Anterior cingulate cortex (tissue), 58 donors: ENCODE data around the gene MDH2.
"Not testable (repeated sequence)": the region's sequence is repeated elsewhere in the genome, so short reads cannot be mapped to it uniquely, and the experiment has no call there.

Source experiments
- DNase-seq, 58 donors: peaks; one replicate each; lab custom pipeline; 2025; lab: John Stamatoyannopoulos, UW

MDH2 gene

DNA sequence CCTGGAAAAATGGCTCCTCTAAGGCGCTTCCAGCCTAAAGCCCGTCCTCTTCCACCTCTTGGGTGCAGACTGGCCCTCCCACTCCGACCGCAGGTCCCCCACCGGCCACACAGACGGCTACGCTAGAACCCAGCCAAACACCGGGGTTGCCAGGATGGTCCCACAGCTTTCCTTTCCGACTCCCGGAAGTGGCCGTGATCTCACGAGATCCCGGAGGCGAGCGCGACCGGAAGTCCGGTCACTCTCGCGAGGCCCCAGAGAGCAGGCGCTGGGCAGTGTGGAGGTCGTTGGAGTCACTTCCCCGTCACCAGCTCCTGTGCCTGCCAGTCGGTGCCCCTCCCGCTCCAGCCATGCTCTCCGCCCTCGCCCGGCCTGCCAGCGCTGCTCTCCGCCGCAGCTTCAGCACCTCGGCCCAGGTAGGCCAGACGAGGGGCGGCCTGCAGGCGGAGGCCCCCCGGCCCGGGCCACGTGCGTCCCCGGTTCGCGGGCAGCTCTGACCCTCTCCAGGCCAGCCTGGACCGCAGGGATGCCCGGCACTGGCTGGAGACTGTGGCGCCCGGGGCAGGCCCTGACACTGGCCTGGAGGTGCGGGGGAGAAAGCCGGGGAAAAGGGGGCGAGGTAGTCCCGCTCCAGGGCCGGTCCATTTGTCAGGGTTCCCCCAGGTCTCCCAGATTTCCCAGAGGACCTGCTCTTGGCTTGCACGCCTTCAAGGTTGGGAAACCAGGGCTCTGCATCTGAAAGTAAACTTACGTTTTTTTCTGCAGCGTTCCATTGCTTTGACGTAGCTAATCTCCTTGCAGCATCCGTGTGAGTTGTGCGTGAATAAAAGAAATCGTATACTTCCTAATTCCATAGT lies at the start of gene MDH2, which contains the start of gene STYXL1:
Gene MDH2, plus strand, starts transcription at position 296 of the 857 bp plus-strand sequence. Its CDS starts 55 bp downstream, at position 351.
Gene STYXL1, minus strand, starts transcription at position 190 of the 857 bp plus-strand sequence. CDS start 17,477 bp downstream, outside the sequence.
- peak; percentile 45 to 95 (median 88) for DNase-seq

- no peak for DNase-seq
Measured at GRCh38 chr7:76000566-76000965, 47.3 kb upstream of the MDH2 start.

DNA sequence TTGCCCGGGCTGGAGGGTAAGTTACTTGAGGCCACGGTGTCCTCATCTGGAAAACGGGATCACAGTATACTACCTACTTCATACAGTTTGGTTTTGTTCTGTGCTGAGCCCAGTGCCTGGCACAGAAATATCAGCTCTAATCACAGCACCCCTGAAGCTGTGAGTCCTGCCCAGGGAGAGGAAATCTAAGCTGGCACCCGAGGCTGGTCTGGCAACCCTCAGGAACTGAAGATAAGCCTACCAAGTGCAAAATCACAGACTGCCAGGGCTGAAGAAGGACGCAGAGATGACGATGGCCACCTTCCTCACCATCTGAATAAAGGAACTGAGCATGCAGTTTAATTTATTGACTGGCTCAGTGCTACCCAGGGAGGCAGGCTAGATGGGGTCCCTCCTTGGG lies 45.8 kb upstream of the MDH2 start:
- no peak for DNase-seq

GRCh38 chr7:76002822-76003221 lies 45.1 kb upstream of the MDH2 start:
- DNase-seq = no peak

GRCh38 chr7:76003351-76003750 lies 44.6 kb upstream of the MDH2 start:
- no peak for DNase-seq

GRCh38 chr7:76005004-76005403 lies 42.9 kb upstream of the MDH2 start:
- DNase-seq = not testable (repeated sequence)

GRCh38 chr7:76008156-76008687 lies 39.7 kb upstream of the MDH2 start:
- DNase-seq = no peak

DNA sequence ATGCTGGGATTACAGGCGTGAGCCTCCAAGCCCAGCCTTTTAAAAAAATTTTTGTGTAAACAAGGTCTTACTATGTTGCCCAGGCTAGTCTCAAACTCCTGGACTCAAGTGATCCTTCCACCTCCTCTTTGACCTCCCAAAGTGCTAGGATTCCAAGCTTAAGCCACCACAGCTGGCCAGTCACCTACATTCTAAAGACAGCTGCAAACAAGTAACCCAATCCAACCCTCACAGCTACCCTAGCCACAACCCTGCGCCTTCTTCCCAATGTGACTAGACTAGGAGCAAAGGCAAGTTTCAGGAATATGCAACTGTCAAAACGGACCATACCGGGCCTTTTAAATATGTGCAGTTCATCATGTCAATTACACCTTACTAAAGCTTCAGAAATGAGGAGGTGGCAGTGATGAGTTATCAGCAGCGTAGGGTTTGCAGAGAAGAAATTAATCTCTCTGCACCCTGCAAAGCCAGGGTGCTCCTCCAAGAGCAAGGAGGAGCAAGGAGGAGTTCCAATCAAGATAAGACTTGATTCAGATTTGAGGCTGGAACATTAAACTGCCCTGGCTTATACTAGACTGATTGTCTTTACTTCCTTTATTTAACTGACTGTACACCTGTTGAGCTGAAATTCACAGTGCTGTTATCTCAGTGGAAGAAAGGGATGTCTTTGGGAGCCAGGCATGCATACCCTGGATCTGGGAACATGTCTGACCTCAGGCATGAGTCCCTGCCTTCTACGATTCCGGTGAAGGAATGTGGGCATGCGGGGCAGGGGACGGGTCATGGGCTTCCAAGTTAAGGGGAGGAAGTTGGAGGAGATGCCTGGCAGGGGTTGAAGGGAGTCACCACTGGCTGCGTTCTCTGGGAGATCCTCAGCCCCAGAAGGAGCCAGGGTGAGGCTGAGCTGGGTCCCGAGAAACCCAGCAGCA lies 38.0 kb upstream of the MDH2 start:
- DNase-seq = no peak

DNA sequence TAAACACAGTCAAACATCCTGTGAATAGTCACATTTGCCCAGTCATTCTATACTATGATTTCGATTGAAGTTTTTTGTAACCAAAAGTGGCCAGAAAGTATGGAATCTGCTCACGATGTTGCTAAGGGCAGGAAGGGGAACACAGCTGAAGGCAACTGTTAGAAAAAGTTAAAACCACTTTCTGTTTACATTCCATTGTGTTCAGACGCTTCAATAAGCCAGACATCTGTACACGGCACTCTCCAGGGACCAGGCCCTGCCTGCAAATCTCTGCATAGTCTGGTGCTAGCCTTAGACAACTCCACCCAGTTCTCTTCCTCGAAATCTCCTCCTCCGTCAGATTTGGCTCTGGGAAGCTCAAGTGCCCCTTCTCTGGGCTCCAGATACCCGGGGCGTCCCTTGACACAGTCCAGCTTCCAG lies 36.5 kb upstream of the MDH2 start:
- no peak for DNase-seq

GRCh38 chr7:76016191-76016947 lies 31.5 kb upstream of the MDH2 start:
- DNase-seq = no peak

GRCh38 chr7:76018520-76018919 lies 29.4 kb upstream of the MDH2 start:
- DNase-seq = not testable (repeated sequence)

GRCh38 chr7:76020031-76020714 lies 27.7 kb upstream of the MDH2 start:
- DNase-seq = peak in 49 of 58 donors; percentile 2 to 80 (median 28)

DNA sequence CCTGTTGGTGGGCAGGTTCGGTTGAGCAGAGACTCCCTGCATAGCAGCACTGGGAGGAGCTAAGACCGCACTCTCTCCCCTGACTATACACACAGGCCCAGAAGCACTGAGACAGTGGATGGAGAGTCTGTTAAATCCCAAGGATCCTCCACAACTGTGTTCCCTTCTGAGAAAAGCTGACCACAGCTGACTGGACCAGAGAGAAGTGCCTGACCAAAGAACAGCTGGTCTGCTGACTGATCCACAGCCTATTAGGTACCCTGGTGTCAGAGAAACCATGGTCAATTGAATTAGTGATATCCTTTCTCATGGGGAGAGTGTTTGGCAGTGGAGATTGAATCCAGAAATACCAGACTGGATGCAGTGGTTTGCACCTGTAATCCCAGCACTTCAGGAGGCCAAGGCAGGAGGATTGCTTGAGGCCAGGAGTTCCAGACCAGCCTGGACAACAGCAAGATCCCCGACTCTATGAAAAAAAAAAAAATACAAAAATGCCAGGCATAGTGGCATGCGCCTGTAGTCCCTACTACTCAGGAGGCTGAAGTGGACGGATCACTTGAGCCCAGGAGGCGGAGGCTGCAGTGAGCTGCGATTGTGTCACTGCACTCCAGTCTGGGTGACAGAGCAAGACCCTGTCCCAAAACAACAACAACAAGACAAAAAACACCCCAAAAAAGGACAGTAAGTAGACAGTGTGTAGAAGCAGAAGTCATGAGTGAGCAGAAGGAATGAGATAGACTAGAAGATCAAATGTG lies 25.7 kb upstream of the MDH2 start:
- DNase-seq = no peak

DNA sequence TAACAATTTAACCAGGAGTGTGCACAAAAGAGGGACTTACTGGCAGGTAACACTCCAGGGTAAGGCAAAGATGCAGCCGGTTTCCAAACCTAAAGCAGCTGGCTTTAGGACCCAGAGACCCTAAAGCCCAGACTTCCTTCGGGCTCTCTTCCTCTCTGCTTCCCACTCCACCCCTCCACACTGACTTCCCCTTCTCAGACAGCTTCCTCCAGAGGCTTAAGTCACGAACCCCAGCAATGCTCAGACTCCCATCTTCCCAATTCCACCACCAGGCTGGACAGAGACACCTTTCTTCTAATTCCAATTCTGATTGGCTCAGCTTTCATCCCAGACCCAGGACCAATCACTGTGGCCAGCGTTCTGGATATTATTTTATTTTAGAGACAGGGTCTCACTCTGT lies 24.9 kb upstream of the MDH2 start:
- peak in 15 of 58 donors; percentile 1 to 44 (median 8) for DNase-seq

GRCh38 chr7:76029682-76030081 lies 18.2 kb upstream of the MDH2 start:
- DNase-seq = not testable (repeated sequence)

DNA sequence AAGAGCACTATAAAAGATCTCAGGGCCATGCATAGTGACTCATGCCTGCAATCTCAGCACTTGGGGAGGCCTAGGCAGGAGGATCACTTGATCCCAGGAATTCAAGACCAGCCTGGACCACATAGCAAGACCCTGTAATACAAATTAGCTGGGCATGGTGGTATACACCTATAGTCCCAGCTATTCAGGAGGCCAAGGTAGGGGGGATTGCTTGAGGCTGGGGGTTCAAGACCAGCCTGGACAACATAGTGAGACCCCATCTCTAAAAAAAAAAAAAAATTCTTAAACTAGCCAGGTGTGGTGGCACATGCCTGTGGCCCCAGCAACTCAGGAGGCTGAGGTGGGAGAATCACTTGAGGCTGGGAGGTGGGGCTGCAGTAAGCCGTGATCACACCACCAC lies 15.9 kb upstream of the MDH2 start:
- DNase-seq = no peak

DNA sequence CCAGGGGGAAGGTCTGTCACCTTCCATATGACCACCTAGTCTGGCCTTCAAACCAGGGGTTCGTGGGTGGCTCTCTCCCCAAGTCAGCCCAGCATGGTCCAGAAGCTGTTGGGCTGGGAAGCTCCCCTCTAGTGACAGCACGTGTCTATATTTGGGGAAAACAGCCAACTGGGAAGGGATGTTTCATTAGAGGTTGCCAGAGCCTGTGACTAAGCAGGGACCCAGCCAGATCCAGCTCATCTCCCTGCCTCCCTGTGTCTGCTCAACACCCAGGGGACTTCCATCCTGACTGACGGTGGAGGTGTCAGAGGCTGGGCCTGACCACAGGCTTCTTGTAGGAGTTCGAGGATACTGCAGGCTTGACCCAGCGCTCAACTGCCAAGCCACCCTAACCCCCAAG lies 10.6 kb upstream of the MDH2 start:
- peak in 1 of 58 donors; percentile 3 for DNase-seq

DNA sequence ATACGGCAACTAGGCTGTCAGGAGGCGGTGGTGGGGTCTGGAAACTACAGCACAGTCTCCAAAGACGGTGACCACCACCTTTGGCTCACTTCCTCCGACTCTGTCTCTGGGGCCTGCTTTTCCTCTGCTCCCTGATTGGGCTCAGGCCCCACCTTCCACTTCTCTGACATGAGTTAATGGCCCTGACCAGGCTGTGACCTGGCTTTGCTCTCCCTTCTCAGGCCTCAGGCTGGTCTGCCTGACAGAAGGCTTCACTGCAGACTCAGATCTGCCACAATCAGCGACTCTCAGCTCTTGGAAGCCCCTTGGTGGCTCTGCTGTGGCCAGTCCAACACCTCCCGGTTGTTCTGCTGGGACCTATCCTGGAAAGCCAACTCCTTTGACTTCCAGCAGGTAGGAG lies 7.8 kb upstream of the MDH2 start:
- DNase-seq = no peak
